GM21423 (cell line): ENCODE results near the gene SLF2.
"Not testable (repeated sequence)": the region's sequence is repeated elsewhere in the genome, so short reads cannot be mapped to it uniquely, and the experiment has no call there.

Experiments used
- ATAC-seq: cut with Tn5 transposase; IDR thresholded peaks from one replicate; pipeline ENCODE4 v1.9.1; 2021; ENCODE audit warnings: mild to moderate bottlenecking, moderate library complexity; ENCODE audit not compliant: unreplicated experiment

Gene SLF2

DNA sequence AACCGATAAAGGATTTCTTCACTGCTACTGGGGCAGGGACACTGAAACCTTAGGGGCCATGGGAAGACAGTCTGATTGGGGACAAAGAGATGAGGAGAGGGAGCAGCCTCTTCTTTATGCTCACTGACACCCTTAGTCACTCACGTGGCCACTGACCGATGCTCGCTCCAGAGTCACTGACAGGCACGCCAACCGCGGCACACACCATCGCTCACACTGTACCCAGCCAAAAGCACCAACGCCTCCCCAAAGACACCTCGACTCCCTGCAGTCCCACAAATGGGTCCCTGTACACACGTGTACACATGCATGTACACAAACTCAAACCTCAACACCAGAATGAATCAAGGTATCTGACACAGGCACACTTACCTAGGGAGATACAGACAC lies 35.3 kb upstream of the SLF2 start:
- no peak for ATAC-seq

DNA sequence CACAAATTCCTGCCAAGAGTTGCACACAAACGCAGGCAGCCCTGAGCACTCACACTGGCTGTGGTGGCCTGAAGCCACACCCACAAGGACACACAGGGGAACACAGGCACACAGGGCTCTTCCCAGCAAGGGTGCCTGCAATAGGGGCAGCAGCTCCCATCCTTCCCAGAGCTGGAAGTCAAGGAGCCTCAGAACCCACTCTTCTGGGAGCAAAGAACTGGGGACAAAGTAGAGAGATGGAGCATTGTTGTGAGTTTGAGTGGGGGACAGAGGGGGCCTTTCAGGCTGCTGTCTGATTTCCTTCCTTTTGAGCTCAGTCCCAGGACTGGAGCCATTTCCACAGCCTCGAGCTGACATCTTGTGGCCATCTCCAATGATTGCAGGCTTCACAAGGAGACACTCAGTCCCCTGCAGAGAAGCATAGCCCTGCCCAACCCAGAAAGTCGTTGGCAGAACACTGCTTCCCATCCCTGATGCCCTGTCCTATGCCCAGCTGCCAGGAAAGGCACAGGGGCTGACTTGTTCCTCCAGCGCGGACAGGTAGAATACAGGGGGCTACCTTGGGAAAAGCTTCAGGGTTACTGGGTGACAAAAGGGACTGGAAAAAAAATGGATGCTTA lies 34.4 kb upstream of the SLF2 start:
- no peak for ATAC-seq

DNA sequence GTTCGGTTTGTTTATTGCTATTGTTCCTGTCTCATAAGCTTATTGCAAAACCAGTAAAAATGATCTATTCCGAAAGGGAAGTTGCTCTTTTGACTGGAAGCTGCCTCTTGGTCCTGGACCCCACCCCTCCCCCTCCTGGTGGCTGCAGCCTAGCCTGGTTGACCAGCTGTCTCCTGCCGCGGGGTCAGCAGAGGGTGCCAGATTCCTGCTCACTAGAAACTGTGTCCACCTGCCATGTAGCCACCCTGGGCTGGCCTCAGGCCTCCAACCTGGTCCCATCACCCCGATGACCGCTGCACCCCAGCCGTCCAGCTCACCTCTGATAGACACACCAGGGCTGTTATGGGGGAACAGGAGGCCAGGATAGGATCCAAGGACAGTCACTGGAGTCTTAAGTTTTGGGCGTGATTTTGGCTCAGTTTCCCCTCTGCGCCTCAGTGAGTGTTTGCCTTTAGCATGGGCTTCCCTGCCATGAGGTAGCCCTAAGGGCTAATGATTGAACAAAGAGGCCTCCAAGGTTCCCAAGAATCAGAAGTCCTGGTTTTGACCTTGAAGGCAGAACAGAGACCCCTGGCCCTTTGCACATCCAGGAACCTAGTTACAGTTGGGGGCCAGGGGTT lies 32.9 kb upstream of the SLF2 start:
- ATAC-seq = no peak

DNA sequence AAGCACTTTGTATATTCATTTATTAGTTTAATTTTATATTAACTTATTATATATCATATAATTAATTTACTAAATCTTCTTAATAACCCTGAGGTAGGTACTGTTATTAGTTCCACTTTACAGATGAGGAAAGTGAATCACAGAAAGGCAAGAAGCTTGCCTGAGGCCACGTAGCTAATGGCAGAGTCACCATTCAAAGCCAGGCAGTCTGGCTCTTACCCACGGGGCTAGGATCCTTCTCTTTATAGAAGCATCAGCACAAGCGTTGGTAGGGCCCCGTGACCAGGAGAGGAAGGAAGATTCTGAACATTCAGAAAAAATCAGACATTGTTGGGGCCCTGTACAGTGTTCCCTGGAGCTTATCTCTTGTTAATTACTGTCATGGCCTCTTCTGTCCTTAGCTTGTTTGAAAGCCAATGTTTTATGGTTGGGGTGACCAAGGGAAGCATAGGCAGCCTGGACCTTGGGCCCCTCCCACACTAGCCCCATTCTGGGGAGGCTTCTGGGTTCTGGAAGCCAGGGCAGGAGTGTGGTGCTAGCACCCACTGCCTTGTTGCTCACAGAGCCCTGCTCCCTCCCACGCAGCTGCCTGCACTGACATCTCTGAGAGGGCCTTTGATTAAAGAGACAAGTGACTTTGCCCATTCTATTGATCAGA lies 31.1 kb upstream of the SLF2 start:
- ATAC-seq = no peak

DNA sequence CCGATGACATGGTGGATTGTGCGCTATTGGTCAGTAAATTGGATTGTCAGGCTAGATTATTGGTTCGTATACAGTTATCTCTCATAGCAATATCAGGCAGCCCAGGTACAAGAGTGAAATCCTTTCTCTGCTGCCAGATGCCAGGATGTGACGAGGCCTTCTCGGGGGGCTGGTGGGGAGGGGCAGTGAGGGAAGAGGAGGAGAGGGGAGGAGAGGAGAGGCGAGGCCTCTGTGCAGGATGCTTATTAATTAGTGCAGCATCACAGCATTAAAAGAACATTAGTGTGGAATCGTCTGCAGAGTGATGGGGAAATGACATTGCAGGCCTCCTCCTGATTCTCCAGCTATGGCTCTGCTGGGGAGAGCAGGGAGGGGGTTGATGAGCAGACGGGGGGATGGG lies 30.5 kb upstream of the SLF2 start:
- no peak for ATAC-seq

DNA sequence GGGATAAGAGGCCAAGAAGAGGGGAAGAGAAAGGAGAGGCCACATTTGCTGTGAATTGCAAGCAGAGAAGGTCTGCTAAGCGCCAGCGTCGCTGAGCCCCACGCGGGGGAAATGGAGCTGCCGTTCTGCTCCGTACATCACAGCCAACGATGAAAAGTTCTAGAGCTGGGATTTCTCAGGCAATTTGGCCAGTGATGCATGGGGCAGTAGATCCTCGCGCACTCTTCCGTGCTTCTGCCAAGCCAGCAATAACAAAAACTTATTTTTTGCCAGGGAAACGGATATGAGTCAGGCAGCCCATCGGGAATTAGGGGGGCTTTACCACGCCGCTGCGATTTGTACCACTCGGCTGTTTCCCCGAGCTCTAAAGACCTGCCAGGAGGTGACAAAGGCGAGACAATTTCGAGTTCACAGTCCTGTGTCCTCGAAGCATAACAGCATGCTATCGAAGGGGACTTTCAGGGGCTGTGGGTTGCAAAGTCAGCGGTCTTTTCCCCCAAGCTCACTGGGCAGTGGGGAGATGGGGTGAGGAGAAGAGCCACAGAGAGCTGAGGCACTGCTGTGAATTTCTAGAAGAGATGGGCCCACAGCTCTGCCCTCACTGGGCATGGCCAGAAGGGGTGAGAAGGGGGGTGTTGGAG lies 30.0 kb upstream of the SLF2 start:
- no peak for ATAC-seq

DNA sequence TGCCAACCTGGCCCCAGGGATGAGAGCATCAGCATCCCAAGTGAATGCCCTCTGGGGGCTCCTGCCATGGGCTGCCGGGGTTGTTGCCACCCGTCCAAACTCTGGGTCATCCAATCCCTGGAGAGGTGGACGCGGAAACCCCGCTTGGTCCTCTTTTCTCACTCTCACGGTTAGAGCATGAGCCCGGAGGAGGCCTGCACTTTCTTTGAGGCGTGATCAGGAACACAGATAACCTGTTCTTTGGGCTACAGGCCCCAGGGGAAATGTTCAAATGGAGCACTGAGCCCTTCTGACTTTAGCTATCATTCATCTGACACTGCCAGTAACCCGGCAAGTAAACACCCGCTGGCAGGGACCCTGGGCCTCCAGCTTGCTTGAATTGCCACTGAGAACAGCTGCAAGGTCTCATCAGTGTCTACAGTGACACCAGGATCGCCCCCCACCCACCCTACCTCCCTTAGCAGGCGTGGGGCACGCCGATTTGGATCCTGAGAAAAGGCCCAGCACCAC lies 29.4 kb upstream of the SLF2 start:
- ATAC-seq = no peak

DNA sequence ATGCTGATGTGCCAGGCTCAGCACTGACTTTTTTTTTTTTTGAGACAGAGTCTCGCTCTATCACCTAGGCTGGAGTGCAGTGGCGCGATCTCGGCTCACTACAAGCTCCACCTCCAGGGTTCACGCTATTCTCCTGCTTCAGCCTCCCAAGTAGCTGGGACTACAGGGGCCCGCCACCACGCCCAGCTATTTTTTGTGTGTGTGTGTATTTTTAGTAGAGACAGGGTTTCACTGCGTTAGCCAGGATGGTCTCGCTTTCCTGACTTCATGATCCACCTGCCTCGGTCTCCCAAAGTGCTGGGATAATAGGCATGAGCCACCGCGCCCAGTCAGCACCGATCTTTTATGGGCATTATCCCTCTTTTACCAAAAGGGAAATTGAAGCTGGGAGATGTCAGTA lies 27.2 kb upstream of the SLF2 start:
- ATAC-seq = not testable (repeated sequence)

DNA sequence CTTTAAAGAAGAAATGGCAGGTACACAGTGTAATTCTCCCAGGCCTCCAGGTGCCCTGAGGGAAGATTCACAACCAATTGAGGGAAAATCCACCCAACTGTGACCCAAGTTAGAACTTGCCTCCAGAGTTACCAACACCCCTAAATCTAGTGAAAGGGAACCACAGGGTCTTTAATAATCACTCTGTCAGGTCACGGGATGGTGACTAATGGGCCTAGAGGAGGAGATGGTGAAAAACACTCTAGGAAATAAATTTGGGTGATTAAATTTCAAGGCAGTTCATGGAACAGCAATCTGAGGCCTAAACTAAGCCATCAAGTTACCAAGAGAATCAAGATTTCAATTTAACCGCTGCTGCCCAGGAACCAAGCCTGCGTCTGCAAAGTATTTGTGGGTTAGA lies 26.7 kb upstream of the SLF2 start:
- no peak for ATAC-seq

DNA sequence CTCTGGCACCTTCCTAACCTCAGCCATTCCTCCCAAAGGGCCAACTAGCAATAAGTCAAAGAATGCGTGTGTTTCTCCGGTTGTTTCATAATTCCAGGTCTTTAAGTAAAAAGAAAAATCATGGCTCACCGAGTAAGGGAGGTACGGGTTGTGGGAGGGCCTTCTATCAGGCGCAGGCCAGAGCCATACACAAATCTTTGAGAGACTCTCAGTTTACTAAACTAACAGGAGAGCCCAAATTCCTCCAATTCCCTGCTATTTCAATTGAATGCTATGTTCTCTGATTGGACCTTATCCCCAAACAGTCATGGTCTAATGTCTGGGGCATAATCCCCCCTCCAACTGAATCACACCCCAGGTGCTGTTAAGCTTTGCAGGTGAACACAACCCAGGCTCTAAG lies 26.2 kb upstream of the SLF2 start:
- ATAC-seq = no peak

DNA sequence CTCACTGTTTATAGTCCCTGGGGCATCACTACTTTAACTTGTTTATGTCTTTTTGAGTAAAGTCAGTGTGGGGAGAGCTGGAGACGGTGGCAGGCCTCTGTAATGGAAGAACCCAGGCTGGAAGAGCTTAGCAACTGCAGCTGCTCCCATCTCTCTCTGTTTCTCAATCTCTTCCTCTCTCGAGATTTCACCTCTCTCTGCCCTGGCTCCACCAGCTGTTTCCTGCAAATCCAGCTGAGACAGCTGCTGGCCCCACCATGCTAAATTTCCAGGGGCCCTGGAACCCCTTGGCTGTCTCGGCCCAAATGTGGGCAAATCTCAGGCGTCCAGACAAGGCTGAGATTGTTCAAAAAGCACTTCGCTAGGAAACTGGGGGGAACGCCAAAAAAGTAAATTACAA lies 25.8 kb upstream of the SLF2 start:
- no peak for ATAC-seq

DNA sequence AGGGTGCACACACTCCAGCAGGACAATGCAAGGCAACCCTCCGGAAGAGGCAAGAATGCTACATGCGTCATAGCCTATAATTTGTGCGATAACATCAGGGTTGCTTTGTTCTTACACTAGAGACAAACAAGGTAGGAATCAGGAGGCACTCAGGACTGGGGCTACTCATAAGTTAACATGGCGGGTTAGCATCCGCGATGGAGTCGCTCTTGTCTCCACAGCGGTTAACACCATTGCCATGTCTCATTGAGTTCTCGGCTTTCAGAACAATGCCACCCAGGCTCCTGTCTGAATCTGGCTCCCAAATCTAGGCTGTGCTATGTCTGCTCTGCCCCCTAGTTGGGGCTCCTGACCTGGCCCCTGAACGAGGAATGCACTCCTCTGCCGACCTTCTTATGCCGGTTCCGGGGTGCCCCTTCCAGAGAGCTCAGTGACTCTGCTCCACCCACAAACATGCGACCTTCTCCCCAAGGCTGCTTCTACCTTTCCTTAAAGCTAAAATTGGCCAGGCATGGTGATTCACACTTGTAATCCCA lies 24.9 kb upstream of the SLF2 start:
- ATAC-seq = no peak

DNA sequence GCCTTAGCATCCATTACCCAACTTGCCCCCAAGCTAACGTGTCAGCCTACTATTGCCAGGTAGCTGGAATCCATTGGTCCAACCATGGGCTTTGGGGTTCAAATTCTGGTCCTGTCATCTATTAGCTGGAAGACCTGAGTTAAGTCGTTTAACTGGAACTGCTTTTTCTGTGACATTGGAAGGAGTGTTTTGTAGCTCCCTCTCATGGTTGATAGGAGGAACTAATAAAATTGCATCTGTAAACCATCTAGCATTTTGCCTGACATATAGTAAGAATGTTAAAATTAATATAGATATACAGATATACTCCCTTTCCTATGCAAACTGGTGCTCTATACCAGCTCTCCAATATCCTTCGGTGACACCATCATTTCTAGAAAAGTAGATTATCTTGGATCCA lies 23.8 kb upstream of the SLF2 start:
- no peak for ATAC-seq

DNA sequence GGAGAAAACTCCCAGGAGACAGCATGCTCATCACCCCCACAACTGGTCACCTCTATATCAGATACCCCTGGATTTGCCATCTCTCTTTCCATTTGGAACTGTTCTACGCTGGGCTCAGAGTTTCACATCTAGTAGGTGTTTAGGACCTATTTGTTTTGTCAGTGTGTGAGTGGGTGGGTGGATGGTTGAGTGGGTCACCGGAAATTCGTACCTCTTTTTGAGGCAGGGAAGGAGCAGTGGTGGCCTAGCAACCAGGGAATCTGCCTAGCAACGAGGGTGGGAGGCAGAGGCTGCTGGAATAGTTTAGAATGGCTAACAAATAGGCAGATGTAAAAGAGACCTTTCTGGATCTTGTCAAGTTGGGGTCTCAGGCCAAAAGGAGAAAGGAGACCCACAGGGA lies 23.2 kb upstream of the SLF2 start:
- no peak for ATAC-seq

DNA sequence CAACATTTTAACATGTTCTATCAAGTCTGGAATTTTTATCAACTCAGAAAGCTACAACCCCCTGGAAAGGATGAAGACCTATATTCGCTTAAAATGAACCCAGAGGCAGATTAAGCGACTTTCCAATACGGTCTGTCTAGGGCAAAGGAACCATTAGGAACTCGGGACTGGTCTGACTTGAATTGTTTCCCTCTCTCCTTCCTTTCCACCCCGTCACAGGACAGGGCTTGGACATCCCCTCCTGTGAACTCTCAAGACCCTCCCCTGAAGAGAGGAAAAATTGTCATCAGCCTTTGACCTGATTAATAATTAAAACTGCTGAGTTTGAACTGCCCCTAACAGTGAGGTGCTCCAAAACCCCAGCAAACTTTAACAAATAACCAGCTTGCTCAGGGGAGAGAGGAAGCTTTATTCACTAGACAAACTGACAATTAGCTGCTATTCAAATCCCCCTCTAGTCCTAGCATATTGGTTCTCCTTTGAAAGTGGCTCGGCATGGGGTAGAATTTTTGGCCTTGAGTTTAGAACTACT lies 22.6 kb upstream of the SLF2 start:
- ATAC-seq = no peak

DNA sequence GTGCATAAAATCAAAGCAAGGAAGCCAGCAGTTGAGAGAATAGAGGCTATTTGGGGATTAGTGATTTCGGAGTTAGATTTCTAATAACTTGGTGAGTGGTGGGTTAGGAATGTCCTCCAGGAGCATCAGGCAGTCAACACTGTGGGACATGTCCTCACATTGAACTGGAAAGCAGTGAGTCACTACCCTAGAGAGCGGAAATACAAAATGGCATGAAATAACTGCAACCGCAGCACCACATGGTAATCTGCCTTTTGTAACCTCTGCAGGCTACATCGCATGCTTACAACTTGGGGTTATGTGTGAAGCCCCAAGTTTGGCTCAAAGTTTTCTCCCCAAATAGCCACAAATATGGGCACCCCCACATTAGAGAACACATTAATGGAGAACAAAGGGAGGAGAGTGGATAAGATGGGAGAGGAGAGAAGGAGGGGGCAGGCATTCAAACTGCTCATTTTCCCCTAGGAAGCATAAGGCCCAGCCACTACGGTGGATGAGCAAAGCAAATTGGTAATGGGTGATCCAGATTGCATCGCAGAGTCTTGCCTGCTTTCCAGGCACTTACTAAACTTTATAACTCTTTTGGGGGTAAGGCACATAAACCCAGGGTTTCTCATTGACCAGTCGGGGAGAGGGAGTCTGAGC lies 22.0 kb upstream of the SLF2 start:
- no peak for ATAC-seq

DNA sequence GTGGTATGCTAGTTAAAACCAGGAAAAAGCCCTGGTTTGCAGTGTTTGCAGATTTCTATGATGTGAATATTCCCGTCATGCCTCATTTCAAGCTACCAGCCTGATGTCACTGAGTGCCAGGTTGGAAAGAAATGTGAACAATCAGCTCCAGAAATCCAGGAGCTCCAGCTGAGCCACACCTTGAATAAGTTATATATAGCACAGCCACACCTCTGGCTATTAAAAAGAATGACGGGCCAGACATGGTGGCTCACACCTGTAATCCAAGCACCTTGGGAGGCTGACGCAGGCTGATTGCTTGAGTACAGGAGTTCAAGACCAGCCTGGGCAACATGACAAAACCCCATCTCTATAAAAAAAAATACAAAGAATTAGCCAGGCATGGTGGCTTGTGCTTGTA lies 18.7 kb upstream of the SLF2 start:
- no peak for ATAC-seq

DNA sequence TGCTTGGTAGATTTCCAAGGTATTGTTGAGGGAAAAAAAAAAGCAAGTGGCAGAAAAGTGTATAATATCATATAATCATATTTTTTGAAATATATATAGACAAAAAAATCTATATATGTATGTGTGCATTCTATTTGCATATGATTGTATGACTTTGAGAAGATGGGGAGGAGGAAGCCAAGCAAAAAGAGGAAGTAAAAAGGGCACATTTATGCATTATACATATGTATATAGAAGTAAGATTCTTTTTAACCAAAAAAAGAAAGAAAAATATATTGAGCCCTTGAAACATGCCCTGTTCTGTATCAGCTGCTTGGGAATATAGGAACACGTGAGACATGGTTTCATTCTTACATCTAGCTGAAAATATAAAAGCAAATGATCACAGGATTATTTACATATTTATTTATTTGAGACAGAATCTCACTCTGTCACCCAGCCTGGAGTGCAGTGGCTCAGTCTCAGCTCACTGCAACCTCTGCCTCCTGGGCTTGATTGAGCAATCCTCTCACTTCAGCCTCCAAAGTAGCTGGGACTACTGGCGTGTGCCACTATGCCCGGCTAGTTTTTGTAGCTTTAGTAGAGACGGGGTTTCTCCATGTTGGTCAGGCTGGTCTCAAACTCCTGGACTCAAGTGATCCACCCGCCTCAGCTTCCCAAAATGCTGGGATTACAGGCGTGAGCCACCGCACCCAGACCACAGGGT lies 18.0 kb upstream of the SLF2 start:
- ATAC-seq = no peak

DNA sequence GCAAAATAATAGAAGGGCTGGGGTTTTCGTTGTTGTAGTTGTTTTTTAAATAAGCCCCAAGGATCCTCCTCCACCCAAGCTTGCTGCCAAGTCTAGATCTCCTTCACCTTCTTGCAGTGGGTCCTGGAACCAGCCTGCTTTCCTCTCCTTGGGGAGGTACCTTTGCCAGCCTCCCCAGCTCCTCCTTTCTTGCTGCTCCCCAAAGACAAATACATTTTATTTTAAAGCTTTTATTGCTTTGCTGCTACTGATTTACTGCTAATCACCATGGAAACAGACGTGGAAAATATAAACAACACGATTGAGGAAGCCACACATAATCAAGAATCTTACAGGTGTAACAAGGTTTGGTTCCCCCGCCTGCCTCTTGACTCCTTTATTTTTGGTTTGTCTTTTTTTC lies 17.4 kb upstream of the SLF2 start:
- ATAC-seq = no peak

DNA sequence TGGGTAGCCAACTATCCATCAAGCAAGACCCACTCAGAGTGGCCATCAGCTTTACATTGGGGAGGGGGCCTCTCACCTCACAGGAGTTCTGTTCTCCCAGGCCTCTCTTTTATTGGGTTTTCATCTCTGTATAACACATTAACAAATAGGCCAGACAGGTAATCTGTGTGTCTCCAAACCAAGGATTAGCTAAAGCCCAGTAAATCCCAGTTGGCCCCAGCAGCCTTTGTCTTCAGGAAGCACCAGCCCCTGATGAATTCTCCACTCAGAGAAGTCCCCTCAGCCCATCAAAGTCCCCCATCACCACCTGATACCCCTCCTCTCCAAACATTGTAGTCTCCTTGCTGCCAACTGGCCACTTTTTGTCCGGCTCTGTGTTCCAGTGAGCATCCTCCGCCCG lies 16.9 kb upstream of the SLF2 start:
- no peak for ATAC-seq
